Right atrium auricular region (tissue), 2 donors: Measurements from ENCODE around the gene PNN. TPM values are rescaled to one million over a fixed set of nuclear protein-coding genes. Genes with fewer than 3 reads are reported as not detected.
"Not testable (repeated sequence)": the region's sequence is repeated elsewhere in the genome, so short reads cannot be mapped to it uniquely, and the experiment has no call there.

ENCODE experiments used
- DNase-seq: peaks from one replicate; pipeline ENCODE4 v3.0.0-alpha.2; 2019; ENCODE audit warnings: low spot score
- H3K27ac ChIP-seq, 2 donors: fragments of 200-600 bp; sonication (generic); 1 replicate in 1 of 2; 2 replicates in 1 of 2; pipeline ENCODE4 v1.5.1; 2016 to 2019
- H3K27me3 ChIP-seq, 2 donors: fragments of 200-600 bp; sonication (generic); one replicate each; pipeline versions ENCODE4 v1.5.1 to v1.6.0; 2017 to 2019
- H3K36me3 ChIP-seq: fragments of 200-600 bp; sonication (generic); one replicate; pipeline ENCODE4 v1.5.1; 2016
- H3K4me1 ChIP-seq, 2 donors: fragments of 200-600 bp; sonication (generic); one replicate each; pipeline versions ENCODE4 v1.5.1 to v1.6.0; 2017 to 2019
- H3K4me3 ChIP-seq, 2 donors: fragments of 200-600 bp; sonication (generic); 1 replicate in 1 of 2; 2 replicates in 1 of 2; pipeline ENCODE4 v1.5.1; 2017 to 2019; ENCODE audit warnings: mild to moderate bottlenecking in 1 of 2, moderate library complexity in 1 of 2
- H3K9me3 ChIP-seq, 2 donors: fragments of 200-600 bp; sonication (generic); one replicate each; pipeline ENCODE4 v1.5.1; 2019
- total RNA-seq, 2 donors: library from RNA; depleted of rRNA; stranded (reverse); fragments of >200 nt; gene quantifications; one replicate each; pipeline ENCODE4 v1.1.0, GENCODE V29; 2016
- TF ChIP-seq, protein P1 (sequence below), 2 donors: fragments of 200-600 bp; sonication (generic); IDR thresholded peaks; one replicate each; pipeline ENCODE4 v1.5.1; 2019; ENCODE audit warnings: antibody characterized with exemption in 2 of 2

PNN gene
- total RNA-seq, 2 donors from 2014 or later: 11.4 to 13.4 TPM

DNA sequence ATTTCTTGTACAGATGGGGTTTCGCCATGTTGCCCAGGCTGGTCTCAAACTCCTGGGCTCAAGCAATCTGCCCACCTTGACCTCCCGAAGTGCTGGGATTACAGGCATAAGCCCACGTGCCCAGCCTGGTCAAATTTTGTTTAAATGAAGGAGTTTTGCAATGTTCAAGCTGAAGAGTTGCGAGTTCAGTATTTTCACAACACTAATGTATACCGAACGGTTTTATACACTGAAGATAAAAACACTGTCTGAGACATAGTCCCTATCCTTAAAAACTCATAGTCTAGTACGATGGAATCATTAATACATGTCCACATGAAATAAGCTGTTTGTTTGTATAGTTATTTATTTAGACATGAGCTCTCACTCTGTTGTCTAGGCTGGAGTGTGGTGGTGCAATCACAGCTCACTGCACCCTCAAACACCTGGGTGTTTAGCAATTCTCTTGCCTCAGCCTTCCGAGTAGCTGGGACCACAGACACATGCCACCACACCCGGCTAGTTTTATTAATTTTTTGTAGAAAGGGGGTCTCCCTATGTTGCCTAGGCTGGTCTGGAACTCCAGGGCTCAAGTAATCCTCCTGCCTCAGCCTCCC lies 20.4 kb upstream of the PNN start:
- DNase-seq: no peak
- H3K27me3 ChIP-seq: no peaks in the 10 kb centered on the region
- H3K9me3 ChIP-seq: no peaks in the 10 kb centered on the region
- no peaks in the 10 kb centered on the region for H3K4me1 ChIP-seq
- no peak overlapping the region for H3K4me3 ChIP-seq
- TF ChIP-seq, protein P1, sequence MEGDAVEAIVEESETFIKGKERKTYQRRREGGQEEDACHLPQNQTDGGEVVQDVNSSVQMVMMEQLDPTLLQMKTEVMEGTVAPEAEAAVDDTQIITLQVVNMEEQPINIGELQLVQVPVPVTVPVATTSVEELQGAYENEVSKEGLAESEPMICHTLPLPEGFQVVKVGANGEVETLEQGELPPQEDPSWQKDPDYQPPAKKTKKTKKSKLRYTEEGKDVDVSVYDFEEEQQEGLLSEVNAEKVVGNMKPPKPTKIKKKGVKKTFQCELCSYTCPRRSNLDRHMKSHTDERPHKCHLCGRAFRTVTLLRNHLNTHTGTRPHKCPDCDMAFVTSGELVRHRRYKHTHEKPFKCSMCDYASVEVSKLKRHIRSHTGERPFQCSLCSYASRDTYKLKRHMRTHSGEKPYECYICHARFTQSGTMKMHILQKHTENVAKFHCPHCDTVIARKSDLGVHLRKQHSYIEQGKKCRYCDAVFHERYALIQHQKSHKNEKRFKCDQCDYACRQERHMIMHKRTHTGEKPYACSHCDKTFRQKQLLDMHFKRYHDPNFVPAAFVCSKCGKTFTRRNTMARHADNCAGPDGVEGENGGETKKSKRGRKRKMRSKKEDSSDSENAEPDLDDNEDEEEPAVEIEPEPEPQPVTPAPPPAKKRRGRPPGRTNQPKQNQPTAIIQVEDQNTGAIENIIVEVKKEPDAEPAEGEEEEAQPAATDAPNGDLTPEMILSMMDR (IDR thresholded peaks at IDR 0.05): no peak
- no peak overlapping the region for H3K27ac ChIP-seq
- H3K36me3 ChIP-seq: peaks cover 53% of the 10 kb centered on the region

DNA sequence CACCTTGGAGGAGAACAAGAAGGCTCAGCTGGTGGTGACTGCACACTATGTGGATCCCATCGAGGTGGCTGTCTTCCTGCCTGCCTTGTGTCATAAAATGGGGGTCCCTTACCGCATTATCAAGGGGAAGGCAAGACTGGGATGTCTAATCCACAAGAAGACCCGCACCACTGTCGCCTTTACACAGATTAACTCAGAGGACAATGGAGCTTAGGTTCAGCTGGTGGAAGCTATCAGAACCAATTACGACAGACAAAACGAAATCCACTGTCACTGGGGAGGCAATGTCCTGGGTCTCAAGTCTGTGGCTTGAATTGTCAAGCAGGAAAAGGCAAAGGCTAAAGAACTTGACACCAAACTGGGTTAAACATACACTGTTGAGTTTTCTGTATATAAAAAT lies 17.6 kb upstream of the PNN start:
- no peak for DNase-seq
- no peaks in the 10 kb centered on the region for H3K9me3 ChIP-seq
- peaks cover 41% of the 10 kb centered on the region for H3K36me3 ChIP-seq
- H3K4me3 ChIP-seq: no peak overlapping the region
- TF ChIP-seq, protein P1 (IDR thresholded peaks at IDR 0.05): no peak
- no peaks in the 10 kb centered on the region for H3K4me1 ChIP-seq
- H3K27ac ChIP-seq: no peak overlapping the region
- H3K27me3 ChIP-seq: no peaks in the 10 kb centered on the region

DNA sequence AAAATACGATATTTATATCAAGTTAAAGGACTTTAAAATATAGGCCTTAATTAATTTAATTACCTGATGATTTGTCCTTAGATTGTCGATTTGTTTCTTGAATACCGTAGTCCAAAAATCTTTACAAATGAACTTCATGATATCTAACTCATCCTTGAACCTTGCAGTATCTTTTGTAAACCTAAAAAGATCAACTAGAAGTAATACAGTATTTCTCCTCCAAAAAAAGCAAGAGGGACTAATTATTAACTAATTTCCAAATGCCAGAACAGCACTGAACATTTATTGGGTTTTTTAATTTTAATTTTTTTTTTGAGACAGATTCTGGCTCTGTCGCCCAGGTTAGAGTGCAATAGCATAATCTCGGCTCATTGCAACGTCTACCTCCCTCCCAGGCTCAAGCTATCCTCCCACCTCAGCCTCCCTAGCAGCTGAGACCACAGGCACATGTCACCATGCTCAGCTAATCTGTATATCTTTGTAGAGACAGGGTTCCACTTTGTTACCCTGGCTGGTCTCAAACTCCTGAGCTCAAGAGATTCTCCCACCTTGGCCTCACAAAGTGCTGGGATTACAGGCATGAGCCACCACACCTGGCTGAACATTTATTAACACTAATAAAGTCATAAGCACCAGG lies 16.7 kb upstream of the PNN start:
- TF ChIP-seq, protein P1 (IDR thresholded peaks at IDR 0.05): no peak
- no peak overlapping the region for H3K27ac ChIP-seq
- H3K4me1 ChIP-seq: no peaks in the 10 kb centered on the region
- H3K4me3 ChIP-seq: no peak overlapping the region
- no peaks in the 10 kb centered on the region for H3K9me3 ChIP-seq
- no peaks in the 10 kb centered on the region for H3K27me3 ChIP-seq
- DNase-seq: no peak
- peaks cover 38% of the 10 kb centered on the region for H3K36me3 ChIP-seq

DNA sequence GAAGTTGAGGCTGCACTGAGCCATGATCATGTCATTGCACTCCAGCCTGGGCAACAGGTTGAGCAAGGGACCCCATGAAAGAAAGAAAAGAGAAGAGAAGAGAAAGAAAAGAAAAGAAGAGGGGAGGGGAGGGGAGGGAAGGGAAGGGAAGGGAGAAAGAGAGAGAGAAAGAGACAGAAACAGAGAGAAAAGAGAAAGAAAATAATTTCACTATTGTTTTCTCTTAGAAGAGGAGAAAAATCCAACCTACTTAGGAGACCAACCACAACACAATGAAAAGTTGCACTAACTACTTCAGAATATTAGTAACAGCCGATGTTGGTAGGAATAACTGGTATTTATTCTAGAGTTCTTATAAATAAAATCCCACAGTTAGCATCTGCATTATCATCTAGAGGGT lies 14.6 kb upstream of the PNN start:
- Histone ChIP-seq H3K9me3 (no peaks in the 10 kb centered on the region), H3K36me3 (peaks cover 33% of the 10 kb centered on the region)

DNA sequence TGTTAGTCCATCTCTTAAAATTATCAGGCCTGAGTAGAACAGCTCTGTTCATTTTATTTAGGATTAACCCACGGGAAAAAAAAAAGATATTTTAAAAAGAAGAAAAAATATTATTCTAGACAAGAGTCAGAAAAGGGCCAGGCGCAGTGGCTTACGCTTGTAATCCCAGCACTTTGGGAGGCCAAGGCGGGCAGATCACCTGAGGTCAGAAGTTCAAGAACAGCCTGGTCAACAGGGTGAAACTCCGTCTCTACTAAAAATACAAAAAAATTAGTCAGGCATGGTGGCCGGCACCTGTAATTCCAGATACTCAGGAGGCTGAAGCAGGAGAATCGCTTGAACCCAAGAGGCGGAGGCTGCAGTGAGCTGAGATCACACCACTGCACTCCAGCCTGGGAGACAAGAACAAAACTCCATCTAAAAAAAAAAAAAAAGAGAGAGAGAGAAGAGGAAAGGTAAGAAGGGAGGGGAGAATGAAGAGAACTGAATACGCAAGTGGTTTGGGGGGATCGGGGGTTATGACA lies 7.2 kb upstream of the PNN start:
- not testable (repeated sequence) for DNase-seq, H3K4me3 ChIP-seq, H3K27ac ChIP-seq, H3K36me3 ChIP-seq, H3K9me3 ChIP-seq, H3K27me3 ChIP-seq
- H3K4me1 ChIP-seq: peaks cover 0 to 40% of the 10 kb centered on the region in 2 donors

More for the DNA sequence above, 14.6 kb upstream of the PNN start:
- Histone ChIP-seq H3K4me3 (no peak overlapping the region), H3K27ac (no peak overlapping the region), H3K4me1 (no peaks in the 10 kb centered on the region), H3K27me3 (no peaks in the 10 kb centered on the region)
- TF ChIP-seq, protein P1 (IDR thresholded peaks at IDR 0.05): no peak
- no peak for DNase-seq

DNA sequence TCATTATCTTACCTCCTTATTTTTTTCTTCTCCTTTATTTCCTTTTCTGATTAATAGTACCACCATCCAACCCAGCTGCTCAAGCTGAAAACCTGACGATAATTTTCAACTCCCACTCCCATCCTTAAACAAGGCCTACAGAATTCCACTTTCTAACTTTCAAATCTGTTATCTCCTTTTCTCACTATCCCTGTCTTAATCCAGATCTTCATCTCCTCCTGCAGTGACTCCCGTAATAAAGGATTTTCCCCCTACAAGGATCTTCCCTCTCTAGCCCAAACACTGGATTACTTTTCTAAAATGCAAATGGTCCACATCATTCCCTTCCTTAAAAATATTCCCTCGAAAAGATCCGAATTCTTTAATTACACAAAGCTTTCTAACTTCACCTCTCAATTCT lies 6.5 kb upstream of the PNN start:
- Histone ChIP-seq H3K36me3 (no peaks in the 10 kb centered on the region), H3K27me3 (no peaks in the 10 kb centered on the region), H3K4me3 (peak overlapping the region; percentile 12 to 77), H3K9me3 (no peaks in the 10 kb centered on the region), H3K27ac (no peak overlapping the region), H3K4me1 (peaks cover 0 to 40% of the 10 kb centered on the region in 2 donors)
- no peak for DNase-seq
- TF ChIP-seq, protein P1 (IDR thresholded peaks at IDR 0.05): no peak
